ENCODE measurements around the gene RASGRF1.

DNA sequence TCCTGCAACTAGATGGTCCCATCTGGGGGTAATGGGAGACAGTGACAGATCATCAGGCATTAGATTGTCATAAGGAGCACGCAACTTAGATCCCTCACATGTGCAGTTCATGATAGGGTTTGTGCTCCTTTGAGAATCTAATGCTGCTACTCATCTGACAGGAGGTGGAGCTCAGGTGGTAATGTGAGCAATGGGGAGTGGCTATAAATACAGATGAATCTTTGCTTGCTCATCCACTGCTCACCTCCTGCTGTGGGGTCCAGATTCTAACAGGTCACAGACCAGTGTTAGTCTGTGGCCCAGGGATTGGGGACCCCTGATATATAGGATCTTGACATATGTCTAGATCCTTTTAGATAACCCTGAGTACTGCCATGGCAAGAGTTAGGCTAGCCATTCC is 52.7 kb downstream of the RASGRF1 start:
- TF ChIP-seq, protein P1, sequence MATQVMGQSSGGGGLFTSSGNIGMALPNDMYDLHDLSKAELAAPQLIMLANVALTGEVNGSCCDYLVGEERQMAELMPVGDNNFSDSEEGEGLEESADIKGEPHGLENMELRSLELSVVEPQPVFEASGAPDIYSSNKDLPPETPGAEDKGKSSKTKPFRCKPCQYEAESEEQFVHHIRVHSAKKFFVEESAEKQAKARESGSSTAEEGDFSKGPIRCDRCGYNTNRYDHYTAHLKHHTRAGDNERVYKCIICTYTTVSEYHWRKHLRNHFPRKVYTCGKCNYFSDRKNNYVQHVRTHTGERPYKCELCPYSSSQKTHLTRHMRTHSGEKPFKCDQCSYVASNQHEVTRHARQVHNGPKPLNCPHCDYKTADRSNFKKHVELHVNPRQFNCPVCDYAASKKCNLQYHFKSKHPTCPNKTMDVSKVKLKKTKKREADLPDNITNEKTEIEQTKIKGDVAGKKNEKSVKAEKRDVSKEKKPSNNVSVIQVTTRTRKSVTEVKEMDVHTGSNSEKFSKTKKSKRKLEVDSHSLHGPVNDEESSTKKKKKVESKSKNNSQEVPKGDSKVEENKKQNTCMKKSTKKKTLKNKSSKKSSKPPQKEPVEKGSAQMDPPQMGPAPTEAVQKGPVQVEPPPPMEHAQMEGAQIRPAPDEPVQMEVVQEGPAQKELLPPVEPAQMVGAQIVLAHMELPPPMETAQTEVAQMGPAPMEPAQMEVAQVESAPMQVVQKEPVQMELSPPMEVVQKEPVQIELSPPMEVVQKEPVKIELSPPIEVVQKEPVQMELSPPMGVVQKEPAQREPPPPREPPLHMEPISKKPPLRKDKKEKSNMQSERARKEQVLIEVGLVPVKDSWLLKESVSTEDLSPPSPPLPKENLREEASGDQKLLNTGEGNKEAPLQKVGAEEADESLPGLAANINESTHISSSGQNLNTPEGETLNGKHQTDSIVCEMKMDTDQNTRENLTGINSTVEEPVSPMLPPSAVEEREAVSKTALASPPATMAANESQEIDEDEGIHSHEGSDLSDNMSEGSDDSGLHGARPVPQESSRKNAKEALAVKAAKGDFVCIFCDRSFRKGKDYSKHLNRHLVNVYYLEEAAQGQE (IDR thresholded peaks at IDR 0.05; ENCODE audit: unreplicated experiment): no peak
- TF ChIP-seq, protein P2, sequence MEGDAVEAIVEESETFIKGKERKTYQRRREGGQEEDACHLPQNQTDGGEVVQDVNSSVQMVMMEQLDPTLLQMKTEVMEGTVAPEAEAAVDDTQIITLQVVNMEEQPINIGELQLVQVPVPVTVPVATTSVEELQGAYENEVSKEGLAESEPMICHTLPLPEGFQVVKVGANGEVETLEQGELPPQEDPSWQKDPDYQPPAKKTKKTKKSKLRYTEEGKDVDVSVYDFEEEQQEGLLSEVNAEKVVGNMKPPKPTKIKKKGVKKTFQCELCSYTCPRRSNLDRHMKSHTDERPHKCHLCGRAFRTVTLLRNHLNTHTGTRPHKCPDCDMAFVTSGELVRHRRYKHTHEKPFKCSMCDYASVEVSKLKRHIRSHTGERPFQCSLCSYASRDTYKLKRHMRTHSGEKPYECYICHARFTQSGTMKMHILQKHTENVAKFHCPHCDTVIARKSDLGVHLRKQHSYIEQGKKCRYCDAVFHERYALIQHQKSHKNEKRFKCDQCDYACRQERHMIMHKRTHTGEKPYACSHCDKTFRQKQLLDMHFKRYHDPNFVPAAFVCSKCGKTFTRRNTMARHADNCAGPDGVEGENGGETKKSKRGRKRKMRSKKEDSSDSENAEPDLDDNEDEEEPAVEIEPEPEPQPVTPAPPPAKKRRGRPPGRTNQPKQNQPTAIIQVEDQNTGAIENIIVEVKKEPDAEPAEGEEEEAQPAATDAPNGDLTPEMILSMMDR (conservative IDR thresholded peaks at IDR 0.05; ENCODE audit: low read depth in 2 of 2): no peak
- TF ChIP-seq POLR2AphosphoS5 (IDR thresholded peaks at IDR 0.05; ENCODE audit: low read depth) (no peak), JUNB (IDR thresholded peaks at IDR 0.05; ENCODE audit: unreplicated experiment) (no peak), EZH2 (IDR thresholded peaks at IDR 0.05; ENCODE audit: low read depth, unreplicated experiment) (no peak)

Data from GM23338 (cell line).